ENCODE data around the gene AGAP2.
"Not testable (repeated sequence)": the region's sequence is repeated elsewhere in the genome, so short reads cannot be mapped to it uniquely, and the experiment has no call there.

The AGAP2 gene

GRCh38 chr12:57693317-57693658 is 45.3 kb downstream of the AGAP2 start:
- no peak overlapping the region for H3K4me3 Mint-ChIP-seq
- peaks cover 7% of the 10 kb centered on the region for H3K27me3 Mint-ChIP-seq
- no peak overlapping the region for H3K27ac Mint-ChIP-seq
- no peaks in the 10 kb centered on the region for H3K4me1 Mint-ChIP-seq
- peak; percentile 8 for ATAC-seq
- no peak for DNase-seq
- H3K9me3 Mint-ChIP-seq: no peaks in the 10 kb centered on the region

GRCh38 chr12:57692500-57692899 is 46.0 kb downstream of the AGAP2 start:
- ATAC-seq: no peak
- H3K27ac Mint-ChIP-seq: no peak overlapping the region
- H3K27me3 Mint-ChIP-seq: peaks cover 11% of the 10 kb centered on the region
- no peak overlapping the region for H3K4me3 Mint-ChIP-seq
- no peaks in the 10 kb centered on the region for H3K4me1 Mint-ChIP-seq
- no peak for DNase-seq
- no peaks in the 10 kb centered on the region for H3K9me3 Mint-ChIP-seq

- DNase-seq (no peak), ATAC-seq (no peak)
- H3K9me3 Mint-ChIP-seq: no peaks in the 10 kb centered on the region
- H3K4me3 Mint-ChIP-seq: no peak overlapping the region
- no peak overlapping the region for H3K27ac Mint-ChIP-seq
- H3K4me1 Mint-ChIP-seq: no peaks in the 10 kb centered on the region
- peaks cover 43% of the 10 kb centered on the region for H3K27me3 Mint-ChIP-seq
Measured at GRCh38 chr12:57688931-57689330, 49.6 kb downstream of the AGAP2 start.

- Mint-ChIP-seq H3K9me3 (no peaks in the 10 kb centered on the region), H3K27me3 (peaks cover 45% of the 10 kb centered on the region), H3K27ac (no peak overlapping the region), H3K4me3 (no peak overlapping the region), H3K4me1 (no peaks in the 10 kb centered on the region)
- ATAC-seq (no peak), DNase-seq (no peak)
Measured at GRCh38 chr12:57687862-57688261, 50.7 kb downstream of the AGAP2 start.

- ATAC-seq: no peak
- Mint-ChIP-seq H3K27ac (no peak overlapping the region), H3K4me3 (no peak overlapping the region), H3K9me3 (peaks cover 4 to 10% of the 10 kb centered on the region in 2 donors), H3K4me1 (no peaks in the 10 kb centered on the region), H3K27me3 (peaks cover 10% of the 10 kb centered on the region)
- no peak for DNase-seq
Measured at GRCh38 chr12:57679697-57680096, 58.8 kb downstream of the AGAP2 start.

GRCh38 chr12:57677947-57678346 is 60.6 kb downstream of the AGAP2 start:
- not testable (repeated sequence) for H3K27me3 Mint-ChIP-seq, DNase-seq, H3K27ac Mint-ChIP-seq, H3K4me1 Mint-ChIP-seq, ATAC-seq, H3K4me3 Mint-ChIP-seq, H3K9me3 Mint-ChIP-seq

- ATAC-seq (no peak), DNase-seq (no peak)
- no peaks in the 10 kb centered on the region for H3K27me3 Mint-ChIP-seq
- H3K4me1 Mint-ChIP-seq: no peaks in the 10 kb centered on the region
- no peak overlapping the region for H3K4me3 Mint-ChIP-seq
- no peaks in the 10 kb centered on the region for H3K9me3 Mint-ChIP-seq
- no peak overlapping the region for H3K27ac Mint-ChIP-seq
Measured at GRCh38 chr12:57674691-57675090, 63.9 kb downstream of the AGAP2 start.

Measured in stimulated activated naive CD8-positive, alpha-beta T cell treated with anti-CD3 and anti-CD28 coated beads, Interleukin-15, amount 100 ng/mL, for 72 hours (primary cell).